Right lobe of liver (tissue), 4 donors: Measurements from ENCODE around the gene ZNF605.

Source experiments
- CTCF ChIP-seq, 4 donors: fragments of 200-600 bp in 3 of 4; fragments of 450-650 bp in 1 of 4; IDR thresholded peaks; one replicate each; pipeline versions ENCODE4 v1.5.1 to v1.8.0; 2016 to 2022; ENCODE audit warnings: antibody characterized with exemption in 4 of 4, mild to moderate bottlenecking in 2 of 4
- POLR2A ChIP-seq: fragments of 450-650 bp; IDR thresholded peaks from one replicate; pipeline ENCODE4 v1.6.1; 2017; ENCODE audit warnings: antibody characterized with exemption, mild to moderate bottlenecking
- donor health status: DM: no; HTN: no; CAD: no.
- donor health status: DM: no; HTN: no; CAD: no.
- donor health status: DM: no; HTN: yes; CAD: no.

- TF ChIP-seq POLR2A (no peak), CTCF (IDR thresholded peaks at IDR 0.05) (no peak)
These were observed 5.9 kb downstream of the ZNF605 start for GRCh38 chr12:132949936-132950837.
